OCI-M2 (cell line): ENCODE data around the gene CALM1.

ENCODE experiments used
- DNase-seq: peaks from one replicate; lab custom pipeline; 2025; ENCODE audit not compliant: unreplicated experiment; lab: John Stamatoyannopoulos, UW

CALM1 gene

GRCh38 chr14:90407230-90407629 is 10.4 kb downstream of the CALM1 start:
- DNase-seq = no peak

GRCh38 chr14:90408713-90409112 is 11.9 kb downstream of the CALM1 start:
- no peak for DNase-seq

GRCh38 chr14:90409209-90409730 is 12.4 kb downstream of the CALM1 start:
- no peak for DNase-seq

- DNase-seq = no peak
These were observed 15.2 kb downstream of the CALM1 start for GRCh38 chr14:90412058-90412457.

DNA sequence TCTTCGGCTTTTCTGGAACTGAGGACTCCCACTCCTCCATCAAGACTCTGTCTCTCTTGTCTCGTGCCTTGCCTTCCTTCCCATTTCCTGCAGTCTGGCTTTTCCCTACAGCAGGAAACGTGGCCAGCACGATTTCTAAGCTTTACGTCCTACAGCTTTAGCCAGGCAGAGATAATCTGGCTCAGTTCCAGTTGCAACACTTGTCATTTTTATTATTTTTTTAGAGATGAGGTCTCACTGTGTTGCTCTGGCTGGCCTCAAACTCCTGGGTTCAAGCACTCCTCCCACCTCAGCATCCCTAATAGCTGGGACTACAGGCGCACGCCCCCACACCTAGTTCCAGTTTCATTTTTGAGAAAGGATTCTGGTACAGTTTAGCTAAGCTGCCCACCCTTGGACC is 19.9 kb downstream of the CALM1 start:
- DNase-seq = no peak

GRCh38 chr14:90418053-90418452 is 21.2 kb downstream of the CALM1 start:
- no peak for DNase-seq

DNA sequence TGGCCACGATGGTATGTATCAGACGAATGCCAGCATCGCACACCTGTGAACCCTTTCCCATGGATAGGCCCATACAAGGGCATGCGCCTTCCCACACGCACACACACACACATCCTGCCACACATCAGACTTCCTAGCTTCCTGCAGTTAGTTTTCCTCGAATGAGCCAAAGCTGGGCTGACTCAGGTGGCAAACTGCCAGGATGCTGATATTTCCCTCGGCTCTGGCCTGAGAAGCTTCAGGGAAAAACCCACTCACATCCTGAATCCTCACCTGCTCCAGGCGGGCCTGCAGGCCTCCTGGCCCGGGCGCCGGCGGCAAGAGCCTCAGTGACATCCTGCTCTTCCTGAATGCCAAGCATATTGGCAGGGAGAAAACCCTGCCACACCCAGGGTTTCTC is 22.4 kb downstream of the CALM1 start:
- DNase-seq = no peak

GRCh38 chr14:90421001-90421631 is 24.3 kb downstream of the CALM1 start:
- DNase-seq = no peak

- no peak for DNase-seq
These were observed 24.8 kb downstream of the CALM1 start for GRCh38 chr14:90421632-90422020.

GRCh38 chr14:90423166-90423565 is 26.3 kb downstream of the CALM1 start:
- no peak for DNase-seq

GRCh38 chr14:90424075-90424474 is 27.2 kb downstream of the CALM1 start:
- DNase-seq = no peak

DNA sequence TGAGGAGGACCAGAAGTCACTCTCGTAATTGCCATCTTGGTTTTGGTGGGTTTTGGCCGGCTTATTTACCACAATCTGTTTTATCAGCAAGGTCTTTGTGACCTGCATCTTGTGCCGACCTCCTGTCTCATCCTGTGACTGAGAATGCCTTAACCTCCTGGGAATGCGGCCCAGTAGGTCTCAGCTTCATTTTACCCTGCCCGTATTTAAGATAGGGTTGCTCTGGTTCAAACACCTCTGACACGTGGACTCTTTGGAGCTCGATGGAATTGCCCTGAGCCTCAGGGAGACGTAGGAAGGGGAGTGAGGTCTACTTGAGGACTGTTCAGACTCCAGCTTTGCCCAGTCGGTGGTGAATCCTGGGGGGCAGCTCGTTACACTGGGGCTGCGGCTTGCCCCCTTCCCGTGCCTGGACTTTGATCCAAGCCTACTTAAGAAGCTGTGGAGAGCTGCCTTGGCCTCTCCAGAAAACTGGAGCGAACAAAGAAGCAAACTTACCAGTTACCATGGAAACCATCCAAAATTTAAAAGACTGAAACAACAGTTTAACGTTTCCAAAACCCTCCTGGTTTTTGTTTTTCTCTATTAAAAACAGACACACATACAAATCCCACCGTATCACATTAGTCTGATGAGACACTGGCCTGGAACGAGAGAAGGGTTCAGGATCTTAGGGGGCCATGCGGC is 28.0 kb downstream of the CALM1 start:
- DNase-seq = no peak

DNA sequence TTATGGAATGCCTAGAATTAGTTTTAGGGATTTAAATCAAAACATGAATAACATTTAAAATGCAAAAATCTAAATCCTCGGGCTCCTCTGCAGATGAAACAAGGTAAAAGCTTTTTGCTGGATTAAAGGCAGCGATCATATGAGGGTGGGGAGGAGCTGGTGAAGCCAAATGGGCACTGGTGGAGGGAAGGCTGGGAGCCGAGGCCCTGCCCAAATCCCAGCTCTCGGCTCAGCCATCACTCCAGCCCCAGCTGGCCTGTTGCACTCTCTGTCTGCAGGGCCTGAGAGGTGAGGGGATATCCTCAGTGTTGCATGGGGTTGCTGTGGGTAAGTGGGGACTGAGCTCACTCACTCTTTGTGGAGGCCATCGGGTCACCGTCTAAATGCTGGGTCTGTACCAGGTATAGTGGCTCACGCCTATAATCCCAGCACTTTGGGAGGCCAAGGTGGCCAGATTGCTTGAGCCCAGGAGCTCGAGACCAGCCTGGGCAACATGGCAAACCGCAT is 28.6 kb downstream of the CALM1 start:
- DNase-seq = no peak

- no peak for DNase-seq
These were observed 29.3 kb downstream of the CALM1 start for GRCh38 chr14:90426031-90426540.

DNA sequence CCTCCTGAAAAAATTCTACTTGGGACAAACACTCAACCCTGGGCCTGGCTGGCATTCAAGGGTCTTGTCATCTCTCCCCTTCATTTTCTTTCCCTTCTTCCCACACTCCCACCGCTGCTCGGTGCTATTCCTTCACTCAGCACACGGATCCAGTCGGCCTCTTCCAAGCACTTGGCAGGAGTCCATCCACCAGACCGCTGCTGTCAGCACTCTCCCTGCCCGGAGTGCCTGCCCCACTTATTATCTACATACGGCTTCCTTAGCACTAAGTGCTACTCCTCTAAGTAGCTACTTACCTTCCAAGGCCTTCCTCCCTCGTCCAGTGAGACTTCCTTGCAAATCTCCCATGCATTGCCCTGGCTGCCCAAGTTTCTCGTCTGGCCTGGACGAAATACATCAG is 29.8 kb downstream of the CALM1 start:
- no peak for DNase-seq

- no peak for DNase-seq
These were observed 31.1 kb downstream of the CALM1 start for GRCh38 chr14:90427848-90428426.

- DNase-seq = no peak
These were observed 31.8 kb downstream of the CALM1 start for GRCh38 chr14:90428676-90429075.

DNA sequence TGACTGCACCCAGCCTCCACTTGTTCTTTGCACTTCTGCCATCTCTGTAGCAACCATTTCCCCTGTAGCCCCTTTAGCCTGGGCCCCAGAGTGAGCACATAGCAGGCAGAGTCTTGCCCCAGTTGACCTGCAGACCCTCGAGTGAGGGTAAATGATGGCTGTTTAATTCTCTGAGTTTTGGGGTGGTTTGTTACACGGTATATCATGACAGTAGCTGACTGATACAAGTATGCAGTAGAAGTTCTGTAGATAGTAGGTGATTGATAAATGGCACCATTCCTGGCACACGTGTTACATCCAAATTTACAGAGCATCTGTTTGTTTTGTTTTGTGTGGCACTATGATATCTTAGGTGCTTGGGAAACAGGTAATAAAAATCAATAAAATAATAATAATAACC is 32.4 kb downstream of the CALM1 start:
- no peak for DNase-seq

- DNase-seq = no peak
These were observed 32.9 kb downstream of the CALM1 start for GRCh38 chr14:90429754-90430153.

- no peak for DNase-seq
These were observed 37.7 kb downstream of the CALM1 start for GRCh38 chr14:90434370-90435020.

GRCh38 chr14:90438841-90439240 is 42.0 kb downstream of the CALM1 start:
- no peak for DNase-seq
